Measurements from ENCODE around the gene GRM2. TPM values are rescaled to one million over a fixed set of nuclear protein-coding genes. Genes with fewer than 3 reads are reported as not detected.
"Not testable (repeated sequence)": the region's sequence is repeated elsewhere in the genome, so short reads cannot be mapped to it uniquely, and the experiment has no call there.

GRM2 gene
- total and polyA plus RNA-seq, 8 donors: 0.06 to 0.58 (median 0.26) TPM; not detected in 4

DNA sequence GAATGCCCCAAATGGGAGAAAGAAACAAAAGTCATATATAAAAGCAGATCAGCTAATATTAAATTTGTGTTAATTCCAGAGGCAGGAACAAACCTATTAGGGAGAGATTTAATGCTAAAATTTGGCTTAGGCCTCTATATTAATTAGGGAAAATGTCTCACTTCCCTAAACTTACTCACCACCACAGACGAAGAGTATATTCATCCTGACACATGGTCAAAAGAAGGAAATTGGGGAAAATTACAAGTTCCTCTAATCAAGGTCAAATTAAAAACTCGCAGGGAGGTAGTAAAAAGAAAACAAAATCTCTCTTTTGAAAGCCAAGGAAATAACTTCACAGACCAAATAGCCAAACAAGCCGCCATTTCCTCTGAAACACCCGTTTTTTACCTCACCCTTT is 32.2 kb downstream of the GRM2 start:
- H3K4me1 ChIP-seq: no peaks in the 10 kb centered on the region
- H3K27ac ChIP-seq: no peak overlapping the region
- H3K36me3 ChIP-seq: no peaks in the 10 kb centered on the region
- no peak overlapping the region for H3K4me3 ChIP-seq
- 56 to 74% (median 66%) methylated on average over 4 of the region's 4 CpGs for WGBS, 5 donors
- no peaks in the 10 kb centered on the region for H3K27me3 ChIP-seq
- no peak for TF ChIP-seq EP300 (IDR thresholded peaks at IDR 0.05)
- TF ChIP-seq POLR2A (IDR thresholded peaks at IDR 0.05): no peak
- no peak for TF ChIP-seq POLR2AphosphoS5 (IDR thresholded peaks at IDR 0.05)
- TF ChIP-seq CTCF (IDR thresholded peaks at IDR 0.05): no peak
- DNase-seq: no peak
- intact Hi-C loops (cut with DNase I; ENCODE audit: low total_unique reads): no loop called here
- peaks cover 0 to 7% (median 3%) of the 10 kb centered on the region in 4 donors for H3K9me3 ChIP-seq

DNA sequence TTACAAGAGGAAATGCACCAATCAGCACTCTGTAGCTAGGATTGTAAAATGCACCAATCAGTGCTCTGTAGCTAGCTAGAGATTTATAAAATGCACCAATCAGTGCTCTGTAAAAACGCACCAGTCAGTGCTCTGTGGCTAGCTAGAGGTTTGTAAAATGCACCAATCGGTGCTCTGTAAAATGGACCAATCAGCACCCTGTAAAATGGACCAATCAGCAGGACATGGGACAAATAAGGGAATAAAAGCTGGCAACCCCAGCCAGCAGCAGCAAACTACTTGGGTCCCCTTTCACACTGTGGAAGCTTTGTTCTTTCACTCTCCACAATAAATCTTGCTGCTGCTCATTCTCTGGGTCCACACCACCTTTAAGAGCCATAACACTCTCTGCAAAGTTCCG is 35.5 kb downstream of the GRM2 start:
- H3K9me3 ChIP-seq; H3K4me3 ChIP-seq; H3K27me3 ChIP-seq; H3K27ac ChIP-seq; intact Hi-C loops (cut with DNase I; ENCODE audit: low total_unique reads); DNase-seq; H3K4me1 ChIP-seq; H3K36me3 ChIP-seq: not testable (repeated sequence)
- WGBS, 5 donors: 78 to 91% (median 86%) methylated on average over 3 of the region's 3 CpGs

DNA sequence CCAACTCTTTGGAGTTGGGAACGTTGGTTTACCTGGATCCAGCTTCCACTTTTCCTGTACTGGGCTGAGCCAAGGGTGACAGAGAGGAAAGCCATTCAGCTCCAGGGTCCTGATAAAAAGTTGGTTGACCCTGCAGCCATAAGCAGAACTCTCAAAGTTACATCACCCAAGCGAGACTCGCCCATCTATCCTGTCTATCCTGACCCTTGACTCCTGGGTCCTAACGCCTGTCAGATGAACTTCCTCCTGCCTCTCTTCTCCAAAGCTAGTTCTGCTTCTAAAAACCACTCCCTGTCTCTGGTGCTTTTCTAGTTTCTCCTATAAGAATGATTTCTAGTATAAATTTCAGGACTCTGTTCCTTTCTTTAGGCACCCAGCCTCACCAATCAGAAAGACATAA is 36.1 kb downstream of the GRM2 start:
- H3K9me3 ChIP-seq; H3K4me3 ChIP-seq; intact Hi-C loops (cut with DNase I; ENCODE audit: low total_unique reads); DNase-seq; H3K4me1 ChIP-seq; H3K36me3 ChIP-seq; H3K27ac ChIP-seq; H3K27me3 ChIP-seq: not testable (repeated sequence)
- 59 to 84% (median 70%) methylated on average over 4 of the region's 4 CpGs for WGBS, 5 donors

DNA sequence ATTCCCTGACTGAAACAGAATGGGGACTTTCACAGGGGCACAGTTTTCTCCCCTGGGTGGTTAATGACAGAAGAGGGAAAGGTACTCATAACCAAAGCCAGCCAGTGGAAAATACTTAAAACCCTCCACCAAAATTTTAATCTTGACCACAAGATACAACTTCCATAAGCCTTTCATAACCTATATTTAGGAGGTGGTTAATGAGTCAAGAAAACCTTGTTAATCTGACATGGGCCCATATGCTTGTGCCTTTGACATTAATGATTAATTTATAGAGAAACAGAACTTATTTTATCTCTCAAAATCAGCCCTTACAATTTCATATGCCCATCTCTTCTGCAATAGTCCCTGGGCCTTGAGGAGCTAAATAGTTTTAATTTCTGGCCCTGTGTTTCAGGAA is 41.0 kb downstream of the GRM2 start:
- Histone ChIP-seq H3K4me3 (no peak overlapping the region), H3K27ac (no peak overlapping the region), H3K36me3 (no peaks in the 10 kb centered on the region), H3K27me3 (no peaks in the 10 kb centered on the region), H3K4me1 (peaks cover 0 to 3% (median 1%) of the 10 kb centered on the region in 4 donors), H3K9me3 (peaks cover 0 to under 1% (median 0%) of the 10 kb centered on the region in 4 donors)
- intact Hi-C loops (cut with DNase I; ENCODE audit: low total_unique reads): no loop called here
- DNase-seq: no peak
- TF ChIP-seq POLR2A (IDR thresholded peaks at IDR 0.05) (no peak), EP300 (IDR thresholded peaks at IDR 0.05) (no peak), CTCF (IDR thresholded peaks at IDR 0.05) (no peak), POLR2AphosphoS5 (IDR thresholded peaks at IDR 0.05) (no peak)

DNA sequence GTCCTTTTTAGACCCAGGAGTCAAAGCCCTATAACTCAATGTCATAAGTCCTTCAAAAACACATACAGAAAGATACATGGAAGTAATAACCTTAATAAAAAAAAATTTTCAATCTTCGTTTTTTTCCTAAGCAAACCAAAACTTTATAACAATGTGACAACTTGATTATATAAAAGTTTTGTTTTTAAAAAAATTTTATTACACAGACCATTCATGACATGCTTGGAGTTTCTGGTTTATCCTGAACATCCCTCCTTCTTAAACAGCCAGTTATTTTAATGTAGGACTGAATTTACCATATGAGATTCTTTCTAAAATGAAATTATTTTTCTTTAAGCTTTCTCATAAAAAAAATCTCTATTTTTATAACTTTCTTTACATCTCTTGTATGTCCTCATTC is 41.5 kb downstream of the GRM2 start:
- TF ChIP-seq POLR2AphosphoS5 (IDR thresholded peaks at IDR 0.05): no peak
- TF ChIP-seq EP300 (IDR thresholded peaks at IDR 0.05): no peak
- no peak for TF ChIP-seq POLR2A (IDR thresholded peaks at IDR 0.05)
- no peak for TF ChIP-seq CTCF (IDR thresholded peaks at IDR 0.05)
- H3K4me3 ChIP-seq: no peak overlapping the region
- WGBS, 5 donors: 52 to 74% (median 66%) methylated on average over 1 of the region's 1 CpG
- no peaks in the 10 kb centered on the region for H3K27me3 ChIP-seq
- H3K27ac ChIP-seq: no peak overlapping the region
- DNase-seq: no peak
- no peaks in the 10 kb centered on the region for H3K9me3 ChIP-seq
- intact Hi-C loops (cut with DNase I; ENCODE audit: low total_unique reads): no loop called here
- H3K4me1 ChIP-seq: peaks cover 0 to 7% (median 2%) of the 10 kb centered on the region in 4 donors
- H3K36me3 ChIP-seq: no peaks in the 10 kb centered on the region
